Measurements from ENCODE around the gene C13orf42.

The C13orf42 gene

DNA sequence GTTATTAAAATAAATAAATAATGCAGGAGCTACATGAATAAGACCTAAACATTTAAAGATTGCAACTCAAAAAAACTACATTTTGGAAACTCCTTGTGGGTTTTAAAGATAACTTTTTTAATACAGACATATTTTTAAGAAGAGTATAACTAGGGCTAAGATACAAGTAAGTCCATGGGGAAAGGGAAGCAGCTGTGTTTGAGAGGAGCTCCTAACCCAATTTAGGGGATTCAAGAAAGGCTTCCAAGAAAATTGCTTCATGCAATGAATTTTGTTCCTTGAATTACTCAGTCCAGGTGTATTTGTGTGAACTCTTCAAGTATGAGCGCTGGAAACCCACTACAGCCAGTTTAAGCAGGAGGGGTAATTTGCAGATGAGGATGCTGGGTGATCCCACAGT, 44.1 kb upstream of the C13orf42 start:
- H3K27me3 ChIP-seq = peaks cover 6% of the 10 kb centered on the region
- H3K4me1 ChIP-seq (ENCODE audit: control insufficient read depth in 1 of 2, insufficient read depth in 1 of 2, low read depth in 1 of 2, low read length in 1 of 2) = no peaks in the 10 kb centered on the region
- no peaks in the 10 kb centered on the region for H3K9me3 ChIP-seq
- H3K36me3 ChIP-seq = no peaks in the 10 kb centered on the region
- no peak overlapping the region for H3K4me3 ChIP-seq (ENCODE audit: low read depth in 1 of 2, low read length in 1 of 2)
- H3K27ac ChIP-seq = no peak overlapping the region
- TF ChIP-seq CTCF (IDR thresholded peaks at IDR 0.05) = no peak

- Histone ChIP-seq H3K27me3 (peaks cover 10% of the 10 kb centered on the region), H3K9me3 (no peaks in the 10 kb centered on the region), H3K4me1 (ENCODE audit: control insufficient read depth in 1 of 2, insufficient read depth in 1 of 2, low read depth in 1 of 2, low read length in 1 of 2) (no peaks in the 10 kb centered on the region), H3K27ac (no peak overlapping the region), H3K36me3 (no peaks in the 10 kb centered on the region), H3K4me3 (ENCODE audit: low read depth in 1 of 2, low read length in 1 of 2) (no peak overlapping the region)
- no peak for TF ChIP-seq CTCF (IDR thresholded peaks at IDR 0.05)
Measured at GRCh38 chr13:51154029-51154555, 43.0 kb upstream of the C13orf42 start.

GRCh38 chr13:51153527-51153926, 42.5 kb upstream of the C13orf42 start:
- H3K27ac ChIP-seq = no peak overlapping the region
- no peak for TF ChIP-seq CTCF (IDR thresholded peaks at IDR 0.05)
- no peaks in the 10 kb centered on the region for H3K9me3 ChIP-seq

GRCh38 chr13:51152701-51153100, 41.6 kb upstream of the C13orf42 start:
- no peaks in the 10 kb centered on the region for H3K4me1 ChIP-seq (ENCODE audit: control insufficient read depth in 1 of 2, insufficient read depth in 1 of 2, low read depth in 1 of 2, low read length in 1 of 2)
- no peak overlapping the region for H3K4me3 ChIP-seq (ENCODE audit: low read depth in 1 of 2, low read length in 1 of 2)
- no peak overlapping the region for H3K27ac ChIP-seq
- H3K27me3 ChIP-seq = peaks cover 10% of the 10 kb centered on the region
- no peak for TF ChIP-seq CTCF (IDR thresholded peaks at IDR 0.05)
- H3K36me3 ChIP-seq = no peaks in the 10 kb centered on the region
- no peaks in the 10 kb centered on the region for H3K9me3 ChIP-seq

More at GRCh38 chr13:51153527-51153926, 42.5 kb upstream of the C13orf42 start:
- no peak overlapping the region for H3K4me3 ChIP-seq (ENCODE audit: low read depth in 1 of 2, low read length in 1 of 2)
- H3K27me3 ChIP-seq = peaks cover 10% of the 10 kb centered on the region
- H3K4me1 ChIP-seq (ENCODE audit: control insufficient read depth in 1 of 2, insufficient read depth in 1 of 2, low read depth in 1 of 2, low read length in 1 of 2) = no peaks in the 10 kb centered on the region
- H3K36me3 ChIP-seq = no peaks in the 10 kb centered on the region

DNA sequence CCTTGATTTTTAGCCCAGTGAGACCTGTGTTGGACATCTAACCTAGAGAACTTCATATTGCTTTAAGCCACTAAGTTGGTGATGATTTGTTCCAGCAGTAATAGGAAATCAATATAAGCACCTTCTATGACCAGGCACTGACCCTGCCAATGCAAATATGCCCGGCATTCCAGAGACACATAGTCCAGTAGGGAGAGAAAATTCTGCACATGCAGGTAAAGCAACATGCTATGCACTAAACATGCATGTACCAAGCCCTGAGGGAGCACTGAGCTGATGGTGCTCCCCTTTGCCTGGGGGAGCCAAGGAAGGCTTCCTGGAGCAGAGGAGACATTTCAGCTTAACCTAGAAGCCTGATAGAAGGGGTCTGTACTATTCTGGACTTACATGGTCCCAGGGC, 40.4 kb upstream of the C13orf42 start:
- Histone ChIP-seq H3K27me3 (peaks cover 10% of the 10 kb centered on the region), H3K27ac (no peak overlapping the region), H3K36me3 (no peaks in the 10 kb centered on the region), H3K4me3 (ENCODE audit: low read depth in 1 of 2, low read length in 1 of 2) (no peak overlapping the region), H3K9me3 (no peaks in the 10 kb centered on the region), H3K4me1 (ENCODE audit: control insufficient read depth in 1 of 2, insufficient read depth in 1 of 2, low read depth in 1 of 2, low read length in 1 of 2) (no peaks in the 10 kb centered on the region)
- TF ChIP-seq CTCF (IDR thresholded peaks at IDR 0.05) = no peak
